ENCODE measurements around the gene LRRC4. TPM values are rescaled to one million over a fixed set of nuclear protein-coding genes. Genes with fewer than 3 reads are reported as not detected.

LRRC4 gene
- total RNA-seq, 1 experiment from 2014 or later: 0.39 TPM

DNA sequence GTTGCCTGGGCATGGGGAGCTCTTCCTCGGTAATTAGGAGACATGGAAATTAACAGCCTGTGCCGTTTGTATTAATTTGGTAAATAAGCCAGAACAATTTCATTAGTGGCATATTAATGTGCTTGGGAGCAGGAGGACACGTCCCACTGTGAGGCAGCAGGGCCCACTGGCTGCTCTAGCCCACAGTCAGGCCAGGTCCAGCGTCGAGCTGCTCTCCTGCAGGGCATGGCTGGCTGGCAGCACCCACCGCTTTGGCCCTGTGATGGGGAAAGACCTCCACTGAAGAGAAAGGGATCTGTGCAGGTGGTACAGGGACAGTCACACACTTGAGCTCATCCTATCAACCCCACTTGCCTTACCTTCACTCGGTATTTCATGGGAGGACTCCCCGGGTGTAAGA is 37.5 kb upstream of the LRRC4 start:
- Histone ChIP-seq H3K9me3 (ENCODE audit: insufficient read depth, low read depth) (no peaks in the 10 kb centered on the region), H3K79me2 (ENCODE audit: low read depth) (no peaks in the 10 kb centered on the region), H3K27me3 (ENCODE audit: insufficient read depth, low read depth) (no peaks in the 10 kb centered on the region), H3K4me2 (no peak overlapping the region), H4K20me1 (ENCODE audit: insufficient read depth) (no peaks in the 10 kb centered on the region), H3K27ac (no peak overlapping the region), H3K9me2 (ENCODE audit: insufficient read depth) (no peaks in the 10 kb centered on the region), H2AFZ (no peak overlapping the region), H3K36me3 (ENCODE audit: low read depth) (no peaks in the 10 kb centered on the region), H3K4me3 (no peak overlapping the region), H3K4me1 (replicated peaks; ENCODE audit: insufficient read depth) (no peaks in the 10 kb centered on the region), H3F3A (ENCODE audit: insufficient read depth, low read depth) (no peaks in the 10 kb centered on the region)
- POLR2A ChIA-PET (ENCODE audit: unreplicated experiment): no interaction called here
- no peak for TF ChIP-seq EZH2 (IDR thresholded peaks at IDR 0.05; ENCODE audit: low read depth)
- TF ChIP-seq, protein P1, sequence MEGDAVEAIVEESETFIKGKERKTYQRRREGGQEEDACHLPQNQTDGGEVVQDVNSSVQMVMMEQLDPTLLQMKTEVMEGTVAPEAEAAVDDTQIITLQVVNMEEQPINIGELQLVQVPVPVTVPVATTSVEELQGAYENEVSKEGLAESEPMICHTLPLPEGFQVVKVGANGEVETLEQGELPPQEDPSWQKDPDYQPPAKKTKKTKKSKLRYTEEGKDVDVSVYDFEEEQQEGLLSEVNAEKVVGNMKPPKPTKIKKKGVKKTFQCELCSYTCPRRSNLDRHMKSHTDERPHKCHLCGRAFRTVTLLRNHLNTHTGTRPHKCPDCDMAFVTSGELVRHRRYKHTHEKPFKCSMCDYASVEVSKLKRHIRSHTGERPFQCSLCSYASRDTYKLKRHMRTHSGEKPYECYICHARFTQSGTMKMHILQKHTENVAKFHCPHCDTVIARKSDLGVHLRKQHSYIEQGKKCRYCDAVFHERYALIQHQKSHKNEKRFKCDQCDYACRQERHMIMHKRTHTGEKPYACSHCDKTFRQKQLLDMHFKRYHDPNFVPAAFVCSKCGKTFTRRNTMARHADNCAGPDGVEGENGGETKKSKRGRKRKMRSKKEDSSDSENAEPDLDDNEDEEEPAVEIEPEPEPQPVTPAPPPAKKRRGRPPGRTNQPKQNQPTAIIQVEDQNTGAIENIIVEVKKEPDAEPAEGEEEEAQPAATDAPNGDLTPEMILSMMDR (conservative IDR thresholded peaks at IDR 0.05): no peak
- DNase-seq: no peak
- BruUV-seq (replicated peaks): no TSS peak
- intact Hi-C loops (cut with micrococcal nuclease; ENCODE audit: unreplicated experiment): no loop called here
- CTCF ChIA-PET: no interaction called here

DNA sequence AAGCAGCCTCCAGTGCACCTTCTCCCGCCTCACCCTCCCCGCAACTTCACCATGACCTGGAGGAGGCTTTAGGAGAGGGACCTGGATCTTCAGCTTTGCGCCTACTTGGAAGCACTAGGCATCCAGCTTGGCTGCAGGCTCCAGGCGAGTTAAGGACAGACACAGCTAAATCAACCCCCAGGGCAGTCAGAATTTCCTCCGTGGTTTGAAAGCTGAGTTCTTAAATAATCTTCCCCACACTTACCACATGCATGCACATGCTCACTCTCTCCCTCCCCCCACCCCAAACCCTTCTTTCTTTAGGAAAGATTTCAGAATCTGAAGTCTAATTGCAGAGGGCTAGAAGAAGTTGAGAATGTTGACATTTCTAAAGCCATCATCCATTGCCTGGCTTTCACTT is 36.7 kb upstream of the LRRC4 start:
- BruUV-seq (replicated peaks): no TSS peak
- DNase-seq: no peak
- TF ChIP-seq, protein P1 (conservative IDR thresholded peaks at IDR 0.05): no peak
- TF ChIP-seq EZH2 (IDR thresholded peaks at IDR 0.05; ENCODE audit: low read depth): no peak
- Histone ChIP-seq H4K20me1 (ENCODE audit: insufficient read depth) (no peaks in the 10 kb centered on the region), H3K36me3 (ENCODE audit: low read depth) (no peaks in the 10 kb centered on the region), H3K4me3 (no peak overlapping the region), H2AFZ (no peak overlapping the region), H3K9me3 (ENCODE audit: insufficient read depth, low read depth) (no peaks in the 10 kb centered on the region), H3F3A (ENCODE audit: insufficient read depth, low read depth) (no peaks in the 10 kb centered on the region), H3K4me1 (replicated peaks; ENCODE audit: insufficient read depth) (no peaks in the 10 kb centered on the region), H3K4me2 (no peak overlapping the region), H3K9me2 (ENCODE audit: insufficient read depth) (no peaks in the 10 kb centered on the region), H3K27ac (no peak overlapping the region), H3K27me3 (ENCODE audit: insufficient read depth, low read depth) (no peaks in the 10 kb centered on the region), H3K79me2 (ENCODE audit: low read depth) (no peaks in the 10 kb centered on the region)
- CTCF ChIA-PET: no interaction called here
- POLR2A ChIA-PET (ENCODE audit: unreplicated experiment): no interaction called here
- intact Hi-C loops (cut with micrococcal nuclease; ENCODE audit: unreplicated experiment): no loop called here

DNA sequence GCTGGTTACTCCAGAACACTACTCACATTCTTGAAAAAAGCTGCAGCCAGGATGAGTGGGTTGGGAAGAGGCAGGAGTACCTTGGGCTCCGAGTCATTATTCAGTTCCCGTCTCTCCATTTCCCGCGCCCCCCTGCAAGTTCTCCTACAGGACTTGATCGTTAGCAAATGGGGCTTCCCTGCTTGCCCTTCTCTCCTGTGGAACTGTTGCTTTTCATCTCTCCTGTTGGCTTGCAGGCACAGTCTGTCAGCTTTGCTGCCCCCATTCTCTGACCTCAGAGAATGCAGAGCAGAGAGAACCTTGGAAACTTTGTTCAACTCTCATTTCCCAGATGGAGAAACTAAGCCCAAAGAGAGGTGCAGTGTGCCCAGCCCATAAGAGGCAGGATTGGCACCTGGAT is 35.6 kb upstream of the LRRC4 start:
- no peaks in the 10 kb centered on the region for H3K27me3 ChIP-seq (ENCODE audit: insufficient read depth, low read depth)
- H3K9me3 ChIP-seq (ENCODE audit: insufficient read depth, low read depth): no peaks in the 10 kb centered on the region
- H3K79me2 ChIP-seq (ENCODE audit: low read depth): no peaks in the 10 kb centered on the region
- no peaks in the 10 kb centered on the region for H3K36me3 ChIP-seq (ENCODE audit: low read depth)
- no peaks in the 10 kb centered on the region for H3F3A ChIP-seq (ENCODE audit: insufficient read depth, low read depth)
- no peak overlapping the region for H2AFZ ChIP-seq
- no peaks in the 10 kb centered on the region for H4K20me1 ChIP-seq (ENCODE audit: insufficient read depth)
- intact Hi-C loops (cut with micrococcal nuclease; ENCODE audit: unreplicated experiment): no loop called here
- H3K4me3 ChIP-seq: no peak overlapping the region
- H3K4me2 ChIP-seq: no peak overlapping the region
- TF ChIP-seq EZH2 (IDR thresholded peaks at IDR 0.05; ENCODE audit: low read depth): no peak
- TF ChIP-seq, protein P1 (conservative IDR thresholded peaks at IDR 0.05): no peak
- DNase-seq: no peak
- no TSS peak for BruUV-seq (replicated peaks)
- CTCF ChIA-PET: no interaction called here
- no peaks in the 10 kb centered on the region for H3K4me1 ChIP-seq (replicated peaks; ENCODE audit: insufficient read depth)
- POLR2A ChIA-PET (ENCODE audit: unreplicated experiment): no interaction called here
- H3K9me2 ChIP-seq (ENCODE audit: insufficient read depth): no peaks in the 10 kb centered on the region
- no peak overlapping the region for H3K27ac ChIP-seq
